NCI-H2196 treated with DMSO at 0.1 percent for 48 hours (cell line): ENCODE measurements around the gene CBR4.
A peak's percentile ranks its signal among the peaks of the same experiment; 100 is the strongest.

Experiments used
- DNase-seq: peaks from one replicate; lab custom pipeline; 2025; ENCODE audit not compliant: unreplicated experiment; lab: John Stamatoyannopoulos, UW

The CBR4 gene

GRCh38 chr4:169010125-169011023 lies at the start of gene CBR4:
TSS of gene CBR4 (minus strand) at chr4:169010255. CDS start at chr4:169010089, 166 bp downstream.
- DNase-seq = peak; percentile 88

- no peak for DNase-seq
Measured at GRCh38 chr4:169059306-169060211, 49.5 kb upstream of the CBR4 start.

- DNase-seq = no peak
Measured at GRCh38 chr4:169058312-169058711, 48.3 kb upstream of the CBR4 start.

- no peak for DNase-seq
Measured at GRCh38 chr4:169054879-169055278, 44.8 kb upstream of the CBR4 start.

- no peak for DNase-seq
Measured at GRCh38 chr4:169052594-169052945, 42.5 kb upstream of the CBR4 start.

- DNase-seq = no peak
Measured at GRCh38 chr4:169051761-169052593, 41.9 kb upstream of the CBR4 start.

GRCh38 chr4:169050881-169051760 lies 41.1 kb upstream of the CBR4 start:
- no peak for DNase-seq

GRCh38 chr4:169050284-169050683 lies 40.2 kb upstream of the CBR4 start:
- DNase-seq = no peak

GRCh38 chr4:169048868-169049414 lies 38.9 kb upstream of the CBR4 start:
- no peak for DNase-seq

- no peak for DNase-seq
Measured at GRCh38 chr4:169047956-169048355, 37.9 kb upstream of the CBR4 start.

- DNase-seq = no peak
Measured at GRCh38 chr4:169045862-169046584, 36.0 kb upstream of the CBR4 start.

GRCh38 chr4:169044714-169045447 lies 34.8 kb upstream of the CBR4 start:
- DNase-seq = no peak

GRCh38 chr4:169042608-169043007 lies 32.6 kb upstream of the CBR4 start:
- no peak for DNase-seq

- no peak for DNase-seq
Measured at GRCh38 chr4:169040559-169041261, 30.7 kb upstream of the CBR4 start.

GRCh38 chr4:169039251-169039954 lies 29.3 kb upstream of the CBR4 start:
- no peak for DNase-seq

- no peak for DNase-seq
Measured at GRCh38 chr4:169037506-169037905, 27.5 kb upstream of the CBR4 start.
